Activated CD8-positive, alpha-beta memory T cell treated with anti-CD3 and anti-CD28 coated beads for 4 hours (primary cell): ENCODE data around the gene TMEM106B.
"Not testable (repeated sequence)": the region's sequence is repeated elsewhere in the genome, so short reads cannot be mapped to it uniquely, and the experiment has no call there.

Experiments
- DNase-seq, 2 donors: peaks; one replicate each; pipeline ENCODE4 v3.0.0-alpha.2; 2020; ENCODE audit warnings: low read depth in 2 of 2

TMEM106B gene

DNA sequence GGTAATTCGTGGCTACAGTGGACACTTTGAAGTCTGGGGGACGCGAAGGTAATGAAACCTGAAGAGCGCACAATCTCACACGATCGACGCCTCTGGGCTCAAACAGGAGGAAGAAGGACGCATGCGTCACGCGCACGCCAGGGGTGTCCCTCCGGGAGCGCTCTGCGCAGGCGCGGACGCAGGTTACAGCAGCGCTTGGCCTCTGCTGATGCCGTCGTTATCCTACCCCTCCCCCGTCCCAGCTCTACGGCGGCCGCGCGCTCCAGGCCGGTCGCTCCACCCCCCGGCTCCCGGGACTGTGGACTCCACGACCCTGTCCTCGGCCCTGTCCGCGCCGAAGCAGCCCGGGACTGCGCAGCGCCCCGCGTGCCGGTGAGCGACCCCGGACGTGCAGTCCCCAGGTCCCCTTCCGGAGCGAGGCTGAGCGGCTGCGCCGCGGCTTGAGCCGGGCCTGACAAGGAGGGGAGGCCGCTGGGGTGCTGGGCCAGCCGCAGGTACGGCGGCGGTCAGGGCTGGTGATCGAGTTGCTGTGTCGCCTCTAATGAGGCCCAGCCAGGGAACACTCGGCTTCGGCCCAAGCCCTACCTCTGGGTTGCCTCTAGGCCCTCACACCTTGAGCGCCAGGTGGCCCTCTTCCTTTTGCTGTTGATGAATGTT lies at the start of gene TMEM106B:
TSS of gene TMEM106B (plus strand) at position 241 of the 657 bp plus-strand sequence. CDS start 3,517 bp downstream, outside the sequence.
- DNase-seq, result peak; percentile 92 to 97

DNA sequence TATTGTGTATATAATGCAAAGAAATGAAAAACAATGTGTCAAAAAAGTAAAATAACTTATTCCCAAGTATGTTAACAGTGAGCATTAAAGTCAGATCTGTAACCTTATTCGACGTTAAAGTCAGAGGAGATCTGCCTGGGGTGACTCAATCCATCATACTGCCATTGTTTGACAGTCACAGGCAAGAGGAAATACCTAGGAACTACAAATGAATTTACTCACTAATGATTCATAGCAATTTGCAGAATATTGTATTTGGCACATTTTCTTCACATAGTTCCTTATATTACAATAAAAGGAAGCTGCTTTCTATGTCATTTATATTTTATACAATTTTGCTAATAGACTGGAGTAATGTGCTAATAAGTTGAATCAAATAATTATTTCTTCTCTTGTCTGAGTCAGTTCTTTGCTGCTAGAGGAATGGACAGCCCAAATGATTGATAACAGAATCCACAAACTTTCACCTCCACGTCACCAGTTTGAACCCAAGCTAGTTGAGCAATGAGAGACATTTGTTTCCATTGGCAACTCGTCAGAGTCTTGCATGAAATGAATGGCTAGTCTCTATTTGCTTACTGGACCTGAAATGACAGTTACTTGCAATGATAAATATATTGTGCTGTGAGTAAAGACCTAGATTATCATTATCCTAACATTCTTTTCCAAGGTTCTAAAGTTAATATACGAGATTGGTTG lies 48.5 kb upstream of the TMEM106B start:
- no peak for DNase-seq

DNA sequence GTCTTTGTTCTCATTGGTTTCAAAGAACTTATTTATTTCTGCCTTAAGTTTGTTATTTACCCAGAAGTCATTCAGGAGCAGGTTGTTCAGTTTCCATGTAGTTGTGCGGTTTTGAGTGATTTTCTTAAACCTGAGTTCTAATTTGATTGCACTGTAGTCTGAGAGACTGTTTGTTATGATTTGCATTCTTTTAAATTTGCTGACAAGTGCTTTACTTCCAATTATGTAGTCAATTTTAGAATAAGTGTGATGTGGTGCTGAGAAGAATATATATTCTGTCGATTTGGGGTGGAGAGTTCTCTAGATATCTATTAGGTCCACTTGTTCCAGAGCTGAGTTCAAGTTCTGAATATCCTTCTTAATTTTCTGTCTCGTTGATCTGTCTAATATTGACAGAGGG lies 43.0 kb upstream of the TMEM106B start:
- DNase-seq, result not testable (repeated sequence)

DNA sequence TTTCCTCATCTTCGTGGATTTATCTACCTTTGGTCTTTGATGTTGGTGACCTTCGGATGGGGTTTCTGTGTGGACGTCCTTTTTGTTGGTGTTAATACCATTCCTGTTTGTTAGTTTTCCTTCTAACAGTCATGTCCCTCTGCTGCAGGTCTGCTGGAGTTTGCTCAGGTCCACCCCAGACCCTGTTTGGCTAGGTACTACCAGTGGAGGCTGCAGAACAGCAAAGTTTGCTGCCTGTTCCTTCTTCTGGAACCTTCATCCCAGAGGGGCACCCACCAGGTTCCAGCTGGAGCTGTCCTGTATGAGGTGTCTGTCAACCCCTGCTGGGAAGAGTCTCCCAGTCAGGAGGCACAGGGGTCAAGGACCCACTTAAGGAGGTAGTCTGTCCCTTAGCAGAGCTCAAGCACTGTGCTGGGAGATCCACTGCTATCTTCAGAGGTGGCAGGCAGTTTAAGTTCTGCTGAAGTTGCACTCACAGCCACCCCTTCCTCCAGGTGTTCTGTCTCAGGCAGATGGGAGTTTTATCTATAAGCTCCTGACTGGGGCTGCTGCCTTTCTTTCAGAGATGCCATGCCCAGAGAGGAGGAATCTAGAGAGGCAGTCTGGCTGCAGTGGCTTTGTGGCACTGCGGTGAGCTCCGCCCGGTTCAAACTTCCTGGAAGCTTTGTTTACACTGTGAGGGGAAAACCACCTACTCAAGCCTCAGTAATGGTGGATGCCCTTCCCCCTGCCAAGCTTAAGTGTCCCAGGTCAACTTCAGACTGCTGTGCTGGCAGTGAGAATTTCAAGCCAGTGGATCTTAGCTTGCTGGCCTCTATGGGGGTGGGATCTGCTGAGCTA lies 40.9 kb upstream of the TMEM106B start:
- DNase-seq, result peak in 1 of 2 donors; percentile 3

DNA sequence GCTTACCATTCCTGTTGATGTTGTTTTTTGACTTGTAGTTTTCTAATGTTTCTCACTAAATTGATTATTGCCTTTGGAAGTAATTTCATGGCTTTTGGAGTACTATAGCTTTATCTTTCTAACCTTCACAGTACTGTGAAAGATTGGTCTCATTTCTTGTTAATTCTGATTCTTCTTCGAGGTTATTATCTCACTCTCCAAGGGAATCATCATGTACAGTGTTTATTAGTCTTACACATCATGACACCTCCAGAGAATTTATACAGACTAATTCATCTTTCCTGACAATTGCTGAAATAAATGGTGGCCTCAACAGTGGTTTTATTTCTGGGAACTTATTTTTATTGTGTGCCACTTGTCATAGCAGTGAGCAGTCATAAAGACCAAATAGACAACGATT lies 37.4 kb upstream of the TMEM106B start:
- DNase-seq, result no peak

DNA sequence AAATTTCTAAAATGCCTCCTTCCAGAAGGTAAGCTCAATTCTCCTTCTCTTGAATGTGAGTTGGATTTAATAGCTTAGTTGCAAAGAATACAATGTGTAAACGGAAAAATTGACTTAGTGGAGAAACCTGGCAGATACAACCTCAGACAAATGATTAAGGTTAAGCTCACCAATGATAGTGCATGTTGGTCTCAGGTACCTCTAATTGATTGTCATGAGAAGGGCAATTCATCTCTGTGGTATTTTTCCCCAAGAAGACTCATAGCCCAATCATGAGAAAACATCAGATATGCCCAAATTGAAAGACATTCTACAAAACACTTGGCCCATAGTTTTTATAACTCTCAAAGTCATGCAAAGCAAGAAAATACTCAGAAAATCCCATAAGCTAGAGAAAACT lies 36.2 kb upstream of the TMEM106B start:
- DNase-seq, result no peak

DNA sequence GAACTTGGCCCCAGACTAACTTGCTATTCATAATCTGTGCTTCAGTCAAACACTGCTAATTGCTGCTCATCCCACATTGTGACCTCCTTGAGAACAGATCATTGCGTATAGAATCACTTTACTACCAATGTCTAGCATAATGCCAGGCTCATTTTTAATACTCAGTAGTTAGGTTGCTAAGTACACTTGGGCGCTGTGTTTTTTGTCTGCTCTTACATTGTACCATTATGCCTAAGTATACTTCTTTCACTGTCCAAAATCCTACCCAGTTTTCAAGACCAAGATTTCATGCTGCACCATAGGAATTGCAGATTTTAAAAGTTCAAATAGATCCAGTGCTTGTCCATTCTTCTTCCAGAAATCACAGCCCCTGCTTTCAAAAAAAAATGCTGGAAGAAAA lies 32.8 kb upstream of the TMEM106B start:
- no peak for DNase-seq

DNA sequence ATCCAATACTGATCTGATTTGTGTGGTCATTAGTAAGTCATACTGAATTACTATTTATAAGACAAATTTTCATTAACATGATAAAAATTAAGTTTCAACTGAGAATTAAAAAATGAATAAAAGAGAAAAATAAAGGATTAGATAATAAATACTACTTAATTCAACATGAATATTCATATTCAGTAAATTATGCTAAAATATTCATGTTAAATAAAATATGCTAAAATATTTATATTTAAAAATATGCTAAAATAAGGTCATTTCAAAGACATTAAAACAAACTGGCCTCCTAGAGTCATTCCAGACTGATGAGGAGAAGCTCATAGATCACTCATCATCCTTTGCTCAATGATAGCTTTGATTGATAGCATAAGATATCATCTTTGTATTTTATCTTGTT lies 16.7 kb upstream of the TMEM106B start:
- no peak for DNase-seq

DNA sequence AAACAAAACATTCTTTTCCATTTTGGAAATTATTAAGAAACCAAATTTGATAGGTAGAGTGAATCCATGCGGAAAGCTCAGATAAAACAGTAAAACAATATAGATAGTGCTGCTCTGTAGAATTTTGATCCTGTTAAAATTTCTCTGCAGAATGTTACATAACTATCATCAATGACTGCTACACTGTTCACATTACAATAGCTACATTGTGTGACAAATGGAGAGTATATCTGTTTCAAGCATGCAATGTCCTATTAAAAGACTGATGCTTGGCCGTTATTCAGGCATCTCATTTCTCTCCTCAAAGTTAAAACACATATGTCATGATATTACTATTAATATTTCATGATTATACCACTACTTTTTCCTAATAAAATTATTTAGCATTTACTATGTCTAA lies 14.7 kb upstream of the TMEM106B start:
- DNase-seq, result no peak

DNA sequence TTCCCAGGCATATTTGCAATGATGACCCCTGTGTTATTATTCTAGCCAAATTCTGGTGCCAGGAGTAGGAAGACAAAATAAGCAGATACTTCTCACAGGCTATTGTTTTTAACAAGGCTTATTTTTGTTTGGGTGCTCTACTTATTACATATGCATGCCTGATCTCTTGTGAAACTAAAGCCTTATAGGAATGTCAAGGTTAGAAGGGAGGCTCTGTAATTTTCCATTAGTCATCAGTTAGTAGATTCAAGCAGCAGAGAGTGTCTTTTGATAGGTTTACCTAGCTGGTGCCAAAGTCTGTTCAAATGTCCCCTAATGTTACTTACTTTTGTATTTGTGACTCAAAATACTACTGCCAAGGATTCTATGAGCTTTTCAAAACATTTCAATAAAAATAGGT lies 11.7 kb upstream of the TMEM106B start:
- no peak for DNase-seq

DNA sequence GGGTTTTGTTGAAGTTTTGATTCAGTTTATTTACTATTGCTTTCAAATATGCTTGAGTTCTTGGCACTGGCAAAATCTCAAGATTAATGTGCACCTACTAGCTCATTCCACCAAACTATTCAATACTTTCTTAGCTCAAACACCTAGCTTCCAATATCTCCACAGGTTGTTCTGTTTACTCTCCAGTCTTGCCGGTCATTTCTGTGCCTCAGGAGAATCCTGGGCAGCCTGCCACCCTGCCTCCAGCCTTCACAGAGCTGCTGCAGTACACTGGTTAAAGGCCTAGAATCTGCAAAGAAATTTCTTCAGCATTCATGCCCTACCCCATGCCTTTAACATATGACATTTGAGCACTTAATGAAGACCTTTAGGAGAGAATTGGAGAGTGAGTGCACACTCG lies 4.0 kb upstream of the TMEM106B start:
- DNase-seq, result no peak

DNA sequence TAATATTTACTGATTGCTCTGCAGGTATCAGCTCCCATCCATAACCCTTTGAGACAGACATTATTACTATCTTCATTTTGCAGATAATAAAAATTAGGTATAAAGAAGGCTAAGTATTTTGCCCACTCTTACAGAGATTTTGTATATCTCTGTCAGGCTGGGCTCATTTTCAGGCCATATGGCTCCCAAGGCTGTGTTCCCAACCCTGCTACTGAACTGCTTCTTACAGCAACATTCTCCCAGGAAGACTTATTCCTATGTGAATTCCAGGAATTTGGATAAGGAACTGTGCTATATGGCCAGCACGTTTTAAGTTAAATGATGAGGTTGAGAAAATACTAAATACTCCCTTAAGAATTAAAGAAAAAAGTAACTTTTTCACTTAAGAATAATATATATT lies 1.9 kb upstream of the TMEM106B start:
- no peak for DNase-seq

DNA sequence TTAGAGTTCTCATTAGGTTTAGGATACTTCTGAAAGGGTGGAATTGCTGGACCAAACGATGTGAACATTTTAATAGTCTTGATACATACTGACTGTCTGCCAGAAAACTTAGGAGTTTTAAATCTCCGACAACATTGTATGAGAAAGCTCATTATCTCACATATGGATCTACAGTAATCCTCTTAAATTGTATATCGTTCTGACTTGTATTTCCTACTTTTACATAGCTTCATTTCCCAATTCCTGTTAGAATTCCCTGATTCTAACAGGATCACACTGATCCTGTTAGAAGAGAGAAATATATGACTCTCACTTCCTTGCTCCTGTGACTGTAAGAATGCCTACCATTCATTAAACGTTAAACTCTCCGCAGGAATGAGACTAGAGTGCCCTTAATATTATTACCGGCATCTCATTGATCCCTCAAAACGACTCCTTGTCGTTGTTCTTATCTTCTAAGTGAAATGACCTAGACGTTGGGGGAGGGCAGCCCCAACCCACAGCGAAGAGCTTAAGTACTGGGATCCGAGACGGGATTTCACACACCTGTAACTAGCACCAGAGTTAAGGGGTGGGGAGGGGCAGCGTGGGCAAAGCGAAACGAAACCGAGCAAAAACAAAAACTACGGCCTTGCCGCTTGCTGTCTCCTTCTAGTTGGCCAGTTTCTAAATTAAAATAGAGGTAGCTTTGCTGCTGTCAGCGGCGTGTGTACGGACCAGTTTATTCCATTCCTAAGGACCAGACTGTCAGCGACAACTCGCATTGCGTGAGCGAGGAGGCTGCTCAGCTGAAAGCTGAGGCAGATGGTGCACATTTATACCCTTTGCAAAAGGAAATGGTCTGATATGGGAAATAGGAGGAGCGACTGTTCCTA lies 678 bp upstream of the TMEM106B start:
- peak in 1 of 2 donors; percentile 9 for DNase-seq

DNA sequence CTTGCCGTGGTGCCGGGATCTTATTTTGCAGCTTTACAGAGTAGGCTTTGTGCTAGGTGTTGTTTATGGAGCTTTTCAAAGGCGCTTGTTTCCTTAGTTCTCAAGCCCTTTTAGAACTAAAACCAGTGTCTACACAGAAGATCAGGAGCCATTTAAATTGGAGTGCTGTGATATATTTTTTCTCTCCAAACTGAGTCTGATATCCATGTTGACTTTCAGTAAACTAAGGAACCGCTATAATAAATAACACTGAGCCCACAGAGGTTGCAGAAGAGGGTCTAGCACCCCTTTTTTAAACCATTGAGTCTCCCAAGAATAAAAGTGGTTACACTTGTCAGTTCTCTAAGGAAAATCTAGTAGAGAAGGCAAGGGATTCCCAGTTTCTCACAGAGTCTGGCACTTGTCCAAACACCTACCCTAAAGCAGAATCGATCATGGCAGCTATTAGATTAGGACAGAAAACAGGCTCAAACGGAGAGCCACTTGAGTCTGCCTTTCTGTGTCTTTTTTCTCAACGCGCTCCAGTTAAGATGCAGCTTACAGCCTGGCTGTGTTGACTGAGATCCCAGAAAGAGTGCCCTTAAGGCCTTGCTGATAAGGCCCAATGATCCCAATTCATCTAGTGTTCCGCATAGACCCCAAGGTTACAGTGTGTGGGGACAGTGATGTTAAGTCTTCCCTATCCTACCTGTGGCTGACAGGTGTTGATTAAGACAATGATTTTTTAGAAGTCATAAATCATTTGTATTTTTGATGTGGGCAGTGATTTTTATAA lies 804 bp downstream of the TMEM106B start:
- no peak for DNase-seq

DNA sequence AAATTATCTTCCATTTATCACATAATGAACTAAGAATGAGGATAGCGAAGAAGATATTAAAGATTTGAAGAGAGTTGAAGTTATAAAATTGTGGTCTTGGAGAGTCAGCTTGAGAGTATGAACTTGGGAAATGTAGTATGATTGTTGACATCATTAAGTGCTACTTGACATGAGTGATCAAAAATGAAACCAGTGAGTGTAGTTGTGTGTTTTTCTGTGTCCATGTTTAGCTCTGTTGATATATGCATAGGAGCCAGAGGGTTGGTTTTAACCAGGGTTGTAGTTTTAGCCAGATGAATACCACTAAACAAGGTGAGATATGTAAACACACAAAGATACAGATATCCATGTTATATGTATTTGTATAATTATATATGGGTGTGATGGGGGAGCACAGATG lies 6.2 kb downstream of the TMEM106B start:
- no peak for DNase-seq

DNA sequence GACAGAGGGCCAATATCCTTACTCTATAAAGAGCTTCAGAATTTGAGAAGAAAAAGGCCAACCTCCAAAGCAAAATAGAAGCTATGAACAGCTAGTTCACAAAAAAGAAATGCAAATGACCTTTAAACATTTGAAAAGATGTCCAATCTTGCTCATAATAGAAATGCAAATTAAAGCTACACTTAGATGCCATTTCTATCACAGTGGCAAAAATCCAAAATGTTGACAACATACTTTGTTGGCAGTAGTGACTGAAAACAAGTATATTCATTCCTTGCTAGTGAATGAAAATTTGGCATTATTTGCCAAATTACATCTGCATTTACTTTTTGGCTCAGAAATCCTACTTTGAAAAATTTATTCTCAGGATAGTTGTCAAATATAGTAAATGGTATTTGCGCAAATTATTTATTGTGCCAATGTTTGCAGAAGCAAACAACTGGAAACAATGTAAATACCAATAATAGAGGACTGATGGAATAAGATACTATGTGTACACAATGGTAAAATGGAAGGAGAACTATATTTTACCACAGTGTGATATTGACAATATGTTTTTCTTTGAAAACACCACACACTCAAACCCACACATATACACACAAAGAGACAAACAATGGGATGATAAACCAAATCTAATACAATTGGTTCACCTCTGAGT lies 9.4 kb downstream of the TMEM106B start:
- DNase-seq, result no peak

DNA sequence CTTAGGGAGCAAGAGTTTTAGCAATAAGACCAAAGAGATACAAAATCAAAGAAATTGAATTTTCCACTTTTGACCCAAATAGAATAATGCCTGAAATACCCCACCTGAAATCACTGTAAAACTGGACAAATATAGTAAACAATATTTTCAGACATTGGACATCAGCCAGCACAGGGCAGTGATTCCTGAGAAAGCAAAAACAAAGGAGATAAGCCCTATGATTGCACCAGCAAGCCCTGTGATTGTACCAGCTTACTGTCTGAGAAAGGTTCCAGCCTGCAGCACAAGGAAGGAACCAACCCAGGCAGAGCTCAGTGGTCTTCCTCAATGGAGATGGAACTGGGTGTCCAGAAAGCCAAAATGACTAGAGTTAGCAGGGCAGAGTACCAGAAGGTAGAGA lies 10.3 kb downstream of the TMEM106B start:
- no peak for DNase-seq

DNA sequence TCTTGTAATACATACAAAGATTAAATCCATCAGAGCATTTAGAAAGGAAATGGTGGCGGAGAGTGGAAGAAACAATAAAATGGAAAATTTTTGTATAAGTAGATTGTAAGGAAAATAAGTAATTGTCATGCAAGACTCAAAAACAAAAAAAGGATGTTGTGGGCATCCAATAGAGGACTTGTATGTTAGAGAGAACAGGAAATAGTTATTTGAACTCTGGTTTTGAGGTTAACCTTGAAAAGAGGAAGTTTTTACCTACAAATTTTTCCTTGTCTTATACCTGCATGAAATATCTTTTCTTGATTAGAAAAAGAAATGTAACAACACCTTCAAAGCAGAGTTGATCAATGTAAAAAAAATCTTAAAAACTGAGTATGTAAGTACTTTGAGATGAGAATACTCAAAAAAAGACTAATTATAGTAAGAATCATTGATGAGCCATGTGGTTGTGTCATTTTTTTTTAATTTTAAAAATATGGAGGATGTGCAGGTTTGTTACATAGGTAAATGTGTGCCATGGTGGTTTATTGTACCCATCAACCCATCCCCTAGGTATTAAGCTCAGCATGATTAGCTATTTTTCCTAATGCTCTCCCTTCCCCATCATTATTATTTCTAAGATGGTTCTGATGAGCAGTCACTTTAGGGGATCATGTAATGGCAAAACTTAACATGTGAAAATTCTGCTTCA lies 11.9 kb downstream of the TMEM106B start:
- no peak for DNase-seq

DNA sequence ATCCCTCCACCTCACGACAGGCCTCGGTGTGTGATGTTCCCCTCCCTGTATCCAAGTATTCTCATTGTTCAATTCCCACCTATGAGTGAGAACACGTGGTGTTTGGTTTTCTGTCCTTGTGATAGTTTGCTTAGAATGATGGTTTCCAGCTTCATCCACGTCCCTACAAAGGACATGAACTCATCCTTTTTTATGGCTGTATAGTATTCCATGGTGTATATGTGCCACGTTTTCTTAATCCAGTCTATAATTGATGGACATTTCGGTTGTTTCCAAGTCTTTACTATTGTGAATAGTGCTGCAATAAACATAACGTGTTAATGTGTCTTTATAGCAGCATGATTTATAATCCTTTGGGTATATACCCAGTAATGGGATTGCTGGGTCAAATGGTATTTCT lies 13.9 kb downstream of the TMEM106B start:
- not testable (repeated sequence) for DNase-seq

DNA sequence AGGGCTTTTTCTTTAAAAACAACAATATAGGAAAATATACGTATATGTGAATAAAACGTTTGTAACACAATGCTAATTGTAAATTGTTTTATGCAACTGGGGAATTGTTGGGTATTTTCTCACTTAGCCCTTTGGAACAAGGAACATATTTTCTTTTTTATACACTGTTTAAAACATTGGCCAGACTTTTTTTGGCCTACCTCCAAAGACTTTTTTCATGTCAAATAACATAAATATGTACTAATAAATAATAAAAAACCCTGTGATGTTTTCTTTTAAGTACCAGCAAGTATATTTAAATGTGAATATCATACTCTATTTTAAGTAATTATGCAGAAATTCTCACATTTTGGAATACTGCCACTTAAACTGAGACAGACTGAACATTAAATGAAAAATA lies 15.7 kb downstream of the TMEM106B start:
- DNase-seq, result no peak
